ENCODE measurements around the gene IMMP2L.

DNA sequence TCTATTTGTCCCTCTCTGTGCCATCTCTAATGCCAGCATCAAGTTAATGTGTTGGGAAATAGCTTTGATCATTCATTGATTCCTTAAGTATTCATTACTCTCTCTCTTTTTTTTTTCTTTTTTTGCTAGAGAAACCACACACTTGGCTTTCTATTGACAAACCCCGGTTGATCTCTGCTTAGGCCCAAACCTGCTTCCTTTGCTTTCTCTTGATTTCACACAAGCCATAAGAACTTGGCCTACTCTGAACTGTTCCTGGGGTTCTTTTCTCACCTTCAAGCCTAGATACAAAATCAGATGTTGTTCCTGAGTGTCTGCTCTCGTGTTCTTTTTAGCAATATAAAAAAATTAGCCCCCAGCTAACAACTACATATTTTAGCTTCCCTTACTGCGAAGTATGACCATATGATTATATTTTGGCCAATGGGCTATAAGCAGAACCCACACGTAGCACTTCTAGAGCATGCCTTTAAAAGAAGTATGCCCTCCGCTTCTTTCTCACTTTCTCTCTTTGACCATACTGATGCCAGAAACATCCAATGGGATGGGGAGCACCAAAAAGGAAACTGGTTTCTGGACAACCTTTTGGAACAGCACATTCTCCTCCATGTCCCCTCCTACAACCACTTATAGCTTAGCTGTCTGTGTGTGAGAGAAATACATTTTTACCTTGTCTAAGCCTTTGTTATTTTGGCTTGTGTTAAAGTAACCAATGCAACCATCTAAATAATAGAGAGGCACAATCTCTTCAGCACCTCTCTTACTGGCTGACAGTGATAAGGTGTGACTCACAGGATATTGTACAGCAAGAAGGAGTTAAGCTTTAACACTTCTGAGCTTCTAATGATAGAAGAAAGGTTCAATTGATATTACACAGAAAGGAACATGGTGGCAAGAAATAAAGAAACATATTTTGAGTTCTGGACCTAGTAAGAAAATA, 568.0 kb downstream of the IMMP2L start:
- TF ChIP-seq, protein P1, sequence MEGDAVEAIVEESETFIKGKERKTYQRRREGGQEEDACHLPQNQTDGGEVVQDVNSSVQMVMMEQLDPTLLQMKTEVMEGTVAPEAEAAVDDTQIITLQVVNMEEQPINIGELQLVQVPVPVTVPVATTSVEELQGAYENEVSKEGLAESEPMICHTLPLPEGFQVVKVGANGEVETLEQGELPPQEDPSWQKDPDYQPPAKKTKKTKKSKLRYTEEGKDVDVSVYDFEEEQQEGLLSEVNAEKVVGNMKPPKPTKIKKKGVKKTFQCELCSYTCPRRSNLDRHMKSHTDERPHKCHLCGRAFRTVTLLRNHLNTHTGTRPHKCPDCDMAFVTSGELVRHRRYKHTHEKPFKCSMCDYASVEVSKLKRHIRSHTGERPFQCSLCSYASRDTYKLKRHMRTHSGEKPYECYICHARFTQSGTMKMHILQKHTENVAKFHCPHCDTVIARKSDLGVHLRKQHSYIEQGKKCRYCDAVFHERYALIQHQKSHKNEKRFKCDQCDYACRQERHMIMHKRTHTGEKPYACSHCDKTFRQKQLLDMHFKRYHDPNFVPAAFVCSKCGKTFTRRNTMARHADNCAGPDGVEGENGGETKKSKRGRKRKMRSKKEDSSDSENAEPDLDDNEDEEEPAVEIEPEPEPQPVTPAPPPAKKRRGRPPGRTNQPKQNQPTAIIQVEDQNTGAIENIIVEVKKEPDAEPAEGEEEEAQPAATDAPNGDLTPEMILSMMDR (IDR thresholded peaks at IDR 0.05) = no peak
- TF ChIP-seq POLR2A (IDR thresholded peaks at IDR 0.05) = no peak
- no peak for TF ChIP-seq POLR2AphosphoS5 (IDR thresholded peaks at IDR 0.05)
